Measurements from ENCODE around the gene ORC4.

DNA sequence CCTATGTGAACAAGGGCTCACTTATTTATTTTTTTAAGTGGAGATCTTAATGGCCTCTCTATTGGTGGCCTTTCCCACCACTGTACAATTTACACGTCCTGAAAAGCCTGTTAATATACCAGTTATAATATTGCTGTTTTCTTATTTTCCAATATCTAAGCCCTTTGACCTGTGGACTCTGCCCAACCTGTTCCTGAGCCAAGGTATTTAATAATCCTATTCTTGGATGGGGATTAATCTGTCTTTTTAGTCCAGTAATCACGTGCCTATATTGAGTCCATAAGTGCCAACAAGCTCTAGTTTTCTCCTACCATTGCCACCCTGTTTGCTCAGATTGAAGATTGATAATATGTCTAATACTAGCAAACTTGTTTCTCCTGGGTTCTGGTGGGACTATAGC lies 43.1 kb upstream of the ORC4 start:
- TF ChIP-seq POLR2AphosphoS5 (IDR thresholded peaks at IDR 0.05) (no peak), CTCF (IDR thresholded peaks at IDR 0.05) (no peak)

Measured in stomach (tissue), 4 donors.